ENCODE results near the gene CSF3.

The CSF3 gene

GRCh38 chr17:40041196-40041595 lies 26.0 kb downstream of the CSF3 start:
- TF ChIP-seq CTCF (IDR thresholded peaks at IDR 0.05; ENCODE audit: borderline replicate concordance, insufficient read depth, low read depth, low read length) = no peak
- H3K4me3 ChIP-seq (ENCODE audit: low read depth, low read length) = no peak overlapping the region

- TF ChIP-seq CTCF (IDR thresholded peaks at IDR 0.05; ENCODE audit: borderline replicate concordance, insufficient read depth, low read depth, low read length) = no peak
- H3K4me3 ChIP-seq (ENCODE audit: low read depth, low read length) = no peak overlapping the region
Measured at GRCh38 chr17:40056379-40057015, 41.3 kb downstream of the CSF3 start.

GRCh38 chr17:40058186-40058784 lies 43.0 kb downstream of the CSF3 start:
- TF ChIP-seq CTCF (IDR thresholded peaks at IDR 0.05; ENCODE audit: borderline replicate concordance, insufficient read depth, low read depth, low read length) = no peak
- H3K4me3 ChIP-seq (ENCODE audit: low read depth, low read length) = no peak overlapping the region

GRCh38 chr17:40058865-40059264 lies 43.6 kb downstream of the CSF3 start:
- TF ChIP-seq CTCF (IDR thresholded peaks at IDR 0.05; ENCODE audit: borderline replicate concordance, insufficient read depth, low read depth, low read length) = no peak
- H3K4me3 ChIP-seq (ENCODE audit: low read depth, low read length) = no peak overlapping the region

GRCh38 chr17:40059729-40060475 lies 44.7 kb downstream of the CSF3 start:
- no peak overlapping the region for H3K4me3 ChIP-seq (ENCODE audit: low read depth, low read length)
- no peak for TF ChIP-seq CTCF (IDR thresholded peaks at IDR 0.05; ENCODE audit: borderline replicate concordance, insufficient read depth, low read depth, low read length)

GRCh38 chr17:40060887-40061608 lies 45.8 kb downstream of the CSF3 start:
- no peak for TF ChIP-seq CTCF (IDR thresholded peaks at IDR 0.05; ENCODE audit: borderline replicate concordance, insufficient read depth, low read depth, low read length)
- H3K4me3 ChIP-seq (ENCODE audit: low read depth, low read length) = no peak overlapping the region
